GM19395 (cell line): Measurements from ENCODE around the gene COL6A1.
"Not testable (repeated sequence)": the region's sequence is repeated elsewhere in the genome, so short reads cannot be mapped to it uniquely, and the experiment has no call there.

Experiments used
- ATAC-seq: cut with Tn5 transposase; IDR thresholded peaks from one replicate; pipeline ENCODE4 v1.9.1; 2021; ENCODE audit warnings: mild to moderate bottlenecking, moderate library complexity; ENCODE audit not compliant: unreplicated experiment

The COL6A1 gene

GRCh38 chr21:45945868-45946210, 35.7 kb upstream of the COL6A1 start:
- no peak for ATAC-seq

GRCh38 chr21:45947296-45947695, 34.3 kb upstream of the COL6A1 start:
- ATAC-seq, result no peak

- ATAC-seq, result no peak
Observed at GRCh38 chr21:45947716-45948255, 33.8 kb upstream of the COL6A1 start.

GRCh38 chr21:45948576-45949141, 32.9 kb upstream of the COL6A1 start:
- ATAC-seq, result no peak

- ATAC-seq, result no peak
Observed at GRCh38 chr21:45949928-45950739, 31.4 kb upstream of the COL6A1 start.

- no peak for ATAC-seq
Observed at GRCh38 chr21:45950740-45951515, 30.6 kb upstream of the COL6A1 start.

GRCh38 chr21:45951676-45952075, 29.9 kb upstream of the COL6A1 start:
- ATAC-seq, result no peak

- ATAC-seq, result not testable (repeated sequence)
Observed at GRCh38 chr21:45952527-45952926, 29.0 kb upstream of the COL6A1 start.

- ATAC-seq, result no peak
Observed at GRCh38 chr21:45952974-45953373, 28.6 kb upstream of the COL6A1 start.

- ATAC-seq, result no peak
Observed at GRCh38 chr21:45954261-45954660, 27.3 kb upstream of the COL6A1 start.

- no peak for ATAC-seq
Observed at GRCh38 chr21:45954921-45955320, 26.6 kb upstream of the COL6A1 start.

GRCh38 chr21:45957551-45957950, 24.0 kb upstream of the COL6A1 start:
- no peak for ATAC-seq

GRCh38 chr21:45957981-45958600, 23.5 kb upstream of the COL6A1 start:
- no peak for ATAC-seq

GRCh38 chr21:45959182-45959581, 22.4 kb upstream of the COL6A1 start:
- ATAC-seq, result no peak

- ATAC-seq, result no peak
Observed at GRCh38 chr21:45959779-45960390, 21.7 kb upstream of the COL6A1 start.

- not testable (repeated sequence) for ATAC-seq
Observed at GRCh38 chr21:45961408-45961807, 20.2 kb upstream of the COL6A1 start.

- ATAC-seq, result no peak
Observed at GRCh38 chr21:45962531-45963231, 18.9 kb upstream of the COL6A1 start.

GRCh38 chr21:45963232-45963570, 18.4 kb upstream of the COL6A1 start:
- no peak for ATAC-seq

- no peak for ATAC-seq
Observed at GRCh38 chr21:45964649-45965048, 16.9 kb upstream of the COL6A1 start.

- ATAC-seq, result no peak
Observed at GRCh38 chr21:45965084-45965809, 16.3 kb upstream of the COL6A1 start.
